ENCODE measurements around the gene TOB2. TPM values are rescaled to one million over a fixed set of nuclear protein-coding genes. Genes with fewer than 3 reads are reported as not detected.
A peak's percentile ranks its signal among the peaks of the same experiment; 100 is the strongest.
"Not testable (repeated sequence)": the region's sequence is repeated elsewhere in the genome, so short reads cannot be mapped to it uniquely, and the experiment has no call there.

TOB2 gene
- total RNA-seq, 1 experiment from 2014 or later: 19.0 TPM

GRCh38 chr22:41468381-41469217 is 22.0 kb upstream of the TOB2 start, which contains the start of the genes ACO2 and PHF5A:
Gene ACO2 (plus strand): TSS chr22:41469117. CDS start chr22:41469147, 30 bp downstream.
Gene PHF5A (minus strand): TSS chr22:41468692. CDS start chr22:41468653, 39 bp downstream.
- peak; percentile 95 for DNase-seq (ENCODE audit: low read depth)

GRCh38 chr22:41461901-41462300 is 15.3 kb upstream of the TOB2 start:
- no peak for DNase-seq (ENCODE audit: low read depth)

GRCh38 chr22:41460071-41460470 is 13.5 kb upstream of the TOB2 start:
- not testable (repeated sequence) for DNase-seq (ENCODE audit: low read depth)

- DNase-seq (ENCODE audit: low read depth): no peak
Measured at GRCh38 chr22:41459431-41459830, 12.8 kb upstream of the TOB2 start.

- no peak for DNase-seq (ENCODE audit: low read depth)
Measured at GRCh38 chr22:41458161-41458728, 11.6 kb upstream of the TOB2 start.

GRCh38 chr22:41448189-41448808 is 1.7 kb upstream of the TOB2 start:
- peak; percentile 99 for DNase-seq (ENCODE audit: low read depth)

- peak; percentile 65 for DNase-seq (ENCODE audit: low read depth)
Measured at GRCh38 chr22:41447435-41448188, 1.0 kb upstream of the TOB2 start.

- DNase-seq (ENCODE audit: low read depth): peak; percentile 32
Measured at GRCh38 chr22:41446057-41446501, 522 bp downstream of the TOB2 start.

GRCh38 chr22:41445129-41446056 is 1.2 kb downstream of the TOB2 start:
- peak; percentile 36 for DNase-seq (ENCODE audit: low read depth)

- peak; percentile 88 for DNase-seq (ENCODE audit: low read depth)
Measured at GRCh38 chr22:41444360-41445128, 2.1 kb downstream of the TOB2 start.

GRCh38 chr22:41442240-41442792 is 4.3 kb downstream of the TOB2 start:
- no peak for DNase-seq (ENCODE audit: low read depth)

- DNase-seq (ENCODE audit: low read depth): not testable (repeated sequence)
Measured at GRCh38 chr22:41440511-41440910, 6.1 kb downstream of the TOB2 start.

GRCh38 chr22:41437198-41437597 is 9.4 kb downstream of the TOB2 start:
- DNase-seq (ENCODE audit: low read depth): no peak

GRCh38 chr22:41436322-41437113 is 10.1 kb downstream of the TOB2 start:
- no peak for DNase-seq (ENCODE audit: low read depth)

GRCh38 chr22:41435560-41435959 is 11.0 kb downstream of the TOB2 start:
- no peak for DNase-seq (ENCODE audit: low read depth)

GRCh38 chr22:41434361-41435003 is 12.1 kb downstream of the TOB2 start:
- not testable (repeated sequence) for DNase-seq (ENCODE audit: low read depth)

- DNase-seq (ENCODE audit: low read depth): not testable (repeated sequence)
Measured at GRCh38 chr22:41433480-41433879, 13.1 kb downstream of the TOB2 start.

- DNase-seq (ENCODE audit: low read depth): no peak
Measured at GRCh38 chr22:41431656-41432055, 14.9 kb downstream of the TOB2 start.

Measured in M059J (cell line).